ENCODE results near the gene MAP4K2. TPM values are rescaled to one million over a fixed set of nuclear protein-coding genes. Genes with fewer than 3 reads are reported as not detected.
A peak's percentile ranks its signal among the peaks of the same experiment; 100 is the strongest.

The MAP4K2 gene
- total RNA-seq, 1 experiment from 2014 or later = 24.7 TPM

- no peak for DNase-seq
- H3K9ac ChIP-seq (ENCODE audit: extremely low read depth, insufficient read length, low read length) = no peak overlapping the region
These were observed 39.3 kb upstream of the MAP4K2 start for GRCh38 chr11:64842366-64842759.

More at GRCh38 chr11:64842366-64842759, 39.3 kb upstream of the MAP4K2 start:
- Histone ChIP-seq H4K8ac (replicated peaks; ENCODE audit: insufficient read length, low read depth, low read length) (no peak overlapping the region), H2BK5ac (ENCODE audit: insufficient read length, low read length) (no peak overlapping the region), H2BK20ac (ENCODE audit: low read depth, low read length, poor library complexity, severe bottlenecking) (no peak overlapping the region), H4K20me1 (ENCODE audit: control insufficient read depth, insufficient read depth, insufficient read length) (no peaks in the 10 kb centered on the region), H2AFZ (ENCODE audit: low read length) (no peak overlapping the region), H3T11ph (ENCODE audit: low read length) (no peak overlapping the region), H3K14ac (ENCODE audit: insufficient read depth, low read length) (peak overlapping the region; percentile 64; the same call in 1 of the 2 replicates), H2BK12ac (ENCODE audit: insufficient read length, low read depth, low read length) (no peak overlapping the region), H3K79me1 (ENCODE audit: insufficient read depth, low read depth, low read length, poor library complexity, severe bottlenecking) (no peaks in the 10 kb centered on the region), H3K18ac (ENCODE audit: insufficient read length, low read depth, low read length) (no peak overlapping the region), H3K9me3 (ENCODE audit: control insufficient read depth, low read depth, low read length) (no peaks in the 10 kb centered on the region), H3K23ac (ENCODE audit: insufficient read length, low read depth, low read length) (no peak overlapping the region), H3K27ac (ENCODE audit: insufficient read length, low read depth, low read length) (no peak overlapping the region), H3K27me3 (ENCODE audit: insufficient read depth, low read length) (no peaks in the 10 kb centered on the region), H2BK15ac (ENCODE audit: low read depth, low read length) (peak overlapping the region; percentile 24; the same call in 1 of the 2 replicates), H4K5ac (ENCODE audit: insufficient read length, low read depth, low read length) (no peak overlapping the region), H2BK120ac (ENCODE audit: low read depth, low read length, poor library complexity, severe bottlenecking) (no peak overlapping the region), H3K4me2 (ENCODE audit: insufficient read depth, insufficient read length, low read length) (no peak overlapping the region), H3K79me2 (ENCODE audit: insufficient read depth, low read length) (no peaks in the 10 kb centered on the region), H3K4ac (ENCODE audit: low read depth, low read length) (no peak overlapping the region), H3K56ac (ENCODE audit: insufficient read length, low read depth, low read length) (no peak overlapping the region), H2AK5ac (ENCODE audit: insufficient read length, low read length) (no peak overlapping the region), H4K91ac (ENCODE audit: insufficient read length, low read depth, low read length) (no peak overlapping the region), H3K4me1 (ENCODE audit: insufficient read depth, low read length) (no peaks in the 10 kb centered on the region), H3K23me2 (ENCODE audit: insufficient read length, low read depth, low read length, poor library complexity, severe bottlenecking) (peaks cover 6% of the 10 kb centered on the region)
- H3K27me3 Mint-ChIP-seq (ENCODE audit: low read depth) = peaks cover 2% of the 10 kb centered on the region
- H3K27ac Mint-ChIP-seq = peak overlapping the region in 2 of 3 experiments; percentile 89 to 98; a peak in 3 of 7 replicates
- H3K4me3 Mint-ChIP-seq = no peak overlapping the region
- no peaks in the 10 kb centered on the region; a peak in 2 of 5 replicates for H3K9me3 Mint-ChIP-seq
- H3K36me3 Mint-ChIP-seq (ENCODE audit: insufficient read depth in 1 of 3, low read depth in 3 of 3) = peaks cover 0 to 19% (median 5%) of the 10 kb centered on the region in 3 experiments; a peak in 5 of 7 replicates
- peaks cover 25 to 34% of the 10 kb centered on the region in 2 experiments for H3K4me1 Mint-ChIP-seq
- TF ChIP-seq CTCF (conservative IDR thresholded peaks at IDR 0.05) = no peak
- WGBS (ENCODE audit: extremely low coverage, insufficient read length, low lambda C conversion rate) = no CpG with 5 or more reads among the region's 6 CpGs

Data from H9 (cell line).